Measurements from ENCODE around the gene HEXIM1. TPM values are rescaled to one million over a fixed set of nuclear protein-coding genes. Genes with fewer than 3 reads are reported as not detected.

The HEXIM1 gene
- total RNA-seq, 1 experiment from 2014 or later, result 29.6 TPM

DNA sequence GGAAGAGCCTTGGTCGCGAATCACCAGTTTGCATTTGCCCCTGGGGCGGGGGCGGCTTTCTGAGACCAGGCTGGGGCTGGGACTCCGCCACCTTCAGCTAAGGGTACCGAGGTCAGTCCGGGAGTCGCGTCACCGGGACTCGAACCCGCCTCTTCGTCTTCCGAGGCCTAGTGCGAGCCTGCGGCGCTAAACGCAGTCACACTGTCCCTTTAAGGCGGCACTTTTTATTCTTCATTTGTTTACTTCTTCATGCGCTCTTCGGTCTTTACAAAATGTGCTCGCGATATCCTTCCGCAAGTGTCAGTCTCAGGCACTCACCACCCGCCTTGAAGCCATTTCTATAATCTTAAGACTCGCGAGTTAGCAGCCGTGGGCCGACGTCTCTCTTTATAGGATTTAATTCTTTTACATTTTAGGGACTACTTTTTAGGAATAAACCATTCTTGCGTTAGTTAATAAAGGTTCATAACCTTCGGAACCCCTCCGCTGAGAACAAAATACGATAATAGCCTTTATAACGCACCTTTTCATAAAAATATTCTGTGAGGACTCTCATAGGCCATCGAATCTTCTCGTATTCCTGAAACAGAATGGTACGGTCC is 593 bp upstream of the HEXIM1 start (continued):
- TF ChIP-seq, protein P1, sequence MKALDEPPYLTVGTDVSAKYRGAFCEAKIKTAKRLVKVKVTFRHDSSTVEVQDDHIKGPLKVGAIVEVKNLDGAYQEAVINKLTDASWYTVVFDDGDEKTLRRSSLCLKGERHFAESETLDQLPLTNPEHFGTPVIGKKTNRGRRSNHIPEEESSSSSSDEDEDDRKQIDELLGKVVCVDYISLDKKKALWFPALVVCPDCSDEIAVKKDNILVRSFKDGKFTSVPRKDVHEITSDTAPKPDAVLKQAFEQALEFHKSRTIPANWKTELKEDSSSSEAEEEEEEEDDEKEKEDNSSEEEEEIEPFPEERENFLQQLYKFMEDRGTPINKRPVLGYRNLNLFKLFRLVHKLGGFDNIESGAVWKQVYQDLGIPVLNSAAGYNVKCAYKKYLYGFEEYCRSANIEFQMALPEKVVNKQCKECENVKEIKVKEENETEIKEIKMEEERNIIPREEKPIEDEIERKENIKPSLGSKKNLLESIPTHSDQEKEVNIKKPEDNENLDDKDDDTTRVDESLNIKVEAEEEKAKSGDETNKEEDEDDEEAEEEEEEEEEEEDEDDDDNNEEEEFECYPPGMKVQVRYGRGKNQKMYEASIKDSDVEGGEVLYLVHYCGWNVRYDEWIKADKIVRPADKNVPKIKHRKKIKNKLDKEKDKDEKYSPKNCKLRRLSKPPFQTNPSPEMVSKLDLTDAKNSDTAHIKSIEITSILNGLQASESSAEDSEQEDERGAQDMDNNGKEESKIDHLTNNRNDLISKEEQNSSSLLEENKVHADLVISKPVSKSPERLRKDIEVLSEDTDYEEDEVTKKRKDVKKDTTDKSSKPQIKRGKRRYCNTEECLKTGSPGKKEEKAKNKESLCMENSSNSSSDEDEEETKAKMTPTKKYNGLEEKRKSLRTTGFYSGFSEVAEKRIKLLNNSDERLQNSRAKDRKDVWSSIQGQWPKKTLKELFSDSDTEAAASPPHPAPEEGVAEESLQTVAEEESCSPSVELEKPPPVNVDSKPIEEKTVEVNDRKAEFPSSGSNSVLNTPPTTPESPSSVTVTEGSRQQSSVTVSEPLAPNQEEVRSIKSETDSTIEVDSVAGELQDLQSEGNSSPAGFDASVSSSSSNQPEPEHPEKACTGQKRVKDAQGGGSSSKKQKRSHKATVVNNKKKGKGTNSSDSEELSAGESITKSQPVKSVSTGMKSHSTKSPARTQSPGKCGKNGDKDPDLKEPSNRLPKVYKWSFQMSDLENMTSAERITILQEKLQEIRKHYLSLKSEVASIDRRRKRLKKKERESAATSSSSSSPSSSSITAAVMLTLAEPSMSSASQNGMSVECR (CRISPR knock-in tag; IDR thresholded peaks at IDR 0.05; ENCODE audit: borderline replicate concordance), result no peak
- TF ChIP-seq SMAD4 (CRISPR knock-in tag; IDR thresholded peaks at IDR 0.05), result no peak
- TF ChIP-seq ZNF396 (CRISPR knock-in tag; IDR thresholded peaks at IDR 0.05; ENCODE audit: borderline replicate concordance), result no peak
- TF ChIP-seq, protein P2, sequence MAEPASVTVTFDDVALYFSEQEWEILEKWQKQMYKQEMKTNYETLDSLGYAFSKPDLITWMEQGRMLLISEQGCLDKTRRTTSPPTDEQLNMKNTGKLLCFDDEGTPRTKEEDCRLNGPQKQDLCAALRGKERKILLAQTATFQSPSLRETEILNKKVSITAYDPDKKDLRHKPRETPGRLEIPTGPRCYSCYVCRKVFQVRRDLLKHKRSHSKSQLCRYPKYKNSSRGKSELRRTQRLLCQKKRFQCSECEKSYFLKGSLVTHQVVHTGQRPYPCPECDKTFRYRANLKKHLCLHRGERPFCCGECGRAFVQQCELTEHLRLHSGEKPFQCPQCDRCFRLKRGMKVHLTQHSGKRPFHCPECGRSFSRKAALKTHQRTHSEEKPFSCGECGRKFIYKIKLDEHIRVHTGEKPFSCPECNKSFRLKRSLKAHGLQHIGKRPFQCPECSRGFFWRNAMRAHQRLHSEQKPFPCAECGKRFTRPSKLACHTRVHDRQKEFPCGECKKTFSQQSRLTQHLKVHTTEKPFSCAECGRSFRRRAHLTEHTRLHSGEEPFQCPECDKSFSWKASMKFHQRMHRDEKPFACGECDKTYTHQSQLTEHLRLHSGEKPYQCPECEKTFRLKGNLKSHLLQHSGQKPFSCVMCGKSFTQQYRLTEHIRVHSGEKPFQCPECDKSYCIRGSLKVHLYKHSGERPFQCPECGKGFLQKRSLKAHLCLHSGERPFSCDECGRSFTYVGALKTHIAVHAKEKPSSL (CRISPR knock-in tag; conservative IDR thresholded peaks at IDR 0.05), result no peak
- TF ChIP-seq, protein P3, sequence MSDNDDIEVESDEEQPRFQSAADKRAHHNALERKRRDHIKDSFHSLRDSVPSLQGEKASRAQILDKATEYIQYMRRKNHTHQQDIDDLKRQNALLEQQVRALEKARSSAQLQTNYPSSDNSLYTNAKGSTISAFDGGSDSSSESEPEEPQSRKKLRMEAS (CRISPR knock-in tag; IDR thresholded peaks at IDR 0.05), result peak; percentile 20; the same call in 1 of the 2 replicates
- no peak for TF ChIP-seq ATF1 (CRISPR knock-in tag; IDR thresholded peaks at IDR 0.05)
- TF ChIP-seq, protein P4, sequence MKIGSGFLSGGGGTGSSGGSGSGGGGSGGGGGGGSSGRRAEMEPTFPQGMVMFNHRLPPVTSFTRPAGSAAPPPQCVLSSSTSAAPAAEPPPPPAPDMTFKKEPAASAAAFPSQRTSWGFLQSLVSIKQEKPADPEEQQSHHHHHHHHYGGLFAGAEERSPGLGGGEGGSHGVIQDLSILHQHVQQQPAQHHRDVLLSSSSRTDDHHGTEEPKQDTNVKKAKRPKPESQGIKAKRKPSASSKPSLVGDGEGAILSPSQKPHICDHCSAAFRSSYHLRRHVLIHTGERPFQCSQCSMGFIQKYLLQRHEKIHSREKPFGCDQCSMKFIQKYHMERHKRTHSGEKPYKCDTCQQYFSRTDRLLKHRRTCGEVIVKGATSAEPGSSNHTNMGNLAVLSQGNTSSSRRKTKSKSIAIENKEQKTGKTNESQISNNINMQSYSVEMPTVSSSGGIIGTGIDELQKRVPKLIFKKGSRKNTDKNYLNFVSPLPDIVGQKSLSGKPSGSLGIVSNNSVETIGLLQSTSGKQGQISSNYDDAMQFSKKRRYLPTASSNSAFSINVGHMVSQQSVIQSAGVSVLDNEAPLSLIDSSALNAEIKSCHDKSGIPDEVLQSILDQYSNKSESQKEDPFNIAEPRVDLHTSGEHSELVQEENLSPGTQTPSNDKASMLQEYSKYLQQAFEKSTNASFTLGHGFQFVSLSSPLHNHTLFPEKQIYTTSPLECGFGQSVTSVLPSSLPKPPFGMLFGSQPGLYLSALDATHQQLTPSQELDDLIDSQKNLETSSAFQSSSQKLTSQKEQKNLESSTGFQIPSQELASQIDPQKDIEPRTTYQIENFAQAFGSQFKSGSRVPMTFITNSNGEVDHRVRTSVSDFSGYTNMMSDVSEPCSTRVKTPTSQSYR (CRISPR knock-in tag; IDR thresholded peaks at IDR 0.05), result no peak
- TF ChIP-seq TEAD1 (CRISPR knock-in tag; IDR thresholded peaks at IDR 0.05), result no peak
- TF ChIP-seq, protein P5, sequence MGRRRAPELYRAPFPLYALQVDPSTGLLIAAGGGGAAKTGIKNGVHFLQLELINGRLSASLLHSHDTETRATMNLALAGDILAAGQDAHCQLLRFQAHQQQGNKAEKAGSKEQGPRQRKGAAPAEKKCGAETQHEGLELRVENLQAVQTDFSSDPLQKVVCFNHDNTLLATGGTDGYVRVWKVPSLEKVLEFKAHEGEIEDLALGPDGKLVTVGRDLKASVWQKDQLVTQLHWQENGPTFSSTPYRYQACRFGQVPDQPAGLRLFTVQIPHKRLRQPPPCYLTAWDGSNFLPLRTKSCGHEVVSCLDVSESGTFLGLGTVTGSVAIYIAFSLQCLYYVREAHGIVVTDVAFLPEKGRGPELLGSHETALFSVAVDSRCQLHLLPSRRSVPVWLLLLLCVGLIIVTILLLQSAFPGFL (CRISPR knock-in tag; IDR thresholded peaks at IDR 0.05; ENCODE audit: borderline replicate concordance), result no peak
- TF ChIP-seq TP53 (CRISPR knock-in tag; IDR thresholded peaks at IDR 0.05), result no peak
- TF ChIP-seq, protein P6, sequence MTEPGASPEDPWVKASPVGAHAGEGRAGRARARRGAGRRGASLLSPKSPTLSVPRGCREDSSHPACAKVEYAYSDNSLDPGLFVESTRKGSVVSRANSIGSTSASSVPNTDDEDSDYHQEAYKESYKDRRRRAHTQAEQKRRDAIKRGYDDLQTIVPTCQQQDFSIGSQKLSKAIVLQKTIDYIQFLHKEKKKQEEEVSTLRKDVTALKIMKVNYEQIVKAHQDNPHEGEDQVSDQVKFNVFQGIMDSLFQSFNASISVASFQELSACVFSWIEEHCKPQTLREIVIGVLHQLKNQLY (CRISPR knock-in tag; IDR thresholded peaks at IDR 0.05), result no peak
- TF ChIP-seq HMGA2 (CRISPR knock-in tag; IDR thresholded peaks at IDR 0.05), result peak; percentile 58; the same call in 1 of the 2 replicates
- no peak for TF ChIP-seq ESRRA (CRISPR knock-in tag; IDR thresholded peaks at IDR 0.05; ENCODE audit: borderline replicate concordance)
- TF ChIP-seq ZNF423 (CRISPR knock-in tag; IDR thresholded peaks at IDR 0.05), result no peak
- TF ChIP-seq, protein P7, sequence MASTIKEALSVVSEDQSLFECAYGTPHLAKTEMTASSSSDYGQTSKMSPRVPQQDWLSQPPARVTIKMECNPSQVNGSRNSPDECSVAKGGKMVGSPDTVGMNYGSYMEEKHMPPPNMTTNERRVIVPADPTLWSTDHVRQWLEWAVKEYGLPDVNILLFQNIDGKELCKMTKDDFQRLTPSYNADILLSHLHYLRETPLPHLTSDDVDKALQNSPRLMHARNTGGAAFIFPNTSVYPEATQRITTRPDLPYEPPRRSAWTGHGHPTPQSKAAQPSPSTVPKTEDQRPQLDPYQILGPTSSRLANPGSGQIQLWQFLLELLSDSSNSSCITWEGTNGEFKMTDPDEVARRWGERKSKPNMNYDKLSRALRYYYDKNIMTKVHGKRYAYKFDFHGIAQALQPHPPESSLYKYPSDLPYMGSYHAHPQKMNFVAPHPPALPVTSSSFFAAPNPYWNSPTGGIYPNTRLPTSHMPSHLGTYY (CRISPR knock-in tag; IDR thresholded peaks at IDR 0.05), result no peak
